Measurements from ENCODE around the gene MTHFSD. TPM values are rescaled to one million over a fixed set of nuclear protein-coding genes. Genes with fewer than 3 reads are reported as not detected.

The MTHFSD gene
- total and polyA plus RNA-seq, 4 donors = 9.4 to 28.5 (median 16.6) TPM

DNA sequence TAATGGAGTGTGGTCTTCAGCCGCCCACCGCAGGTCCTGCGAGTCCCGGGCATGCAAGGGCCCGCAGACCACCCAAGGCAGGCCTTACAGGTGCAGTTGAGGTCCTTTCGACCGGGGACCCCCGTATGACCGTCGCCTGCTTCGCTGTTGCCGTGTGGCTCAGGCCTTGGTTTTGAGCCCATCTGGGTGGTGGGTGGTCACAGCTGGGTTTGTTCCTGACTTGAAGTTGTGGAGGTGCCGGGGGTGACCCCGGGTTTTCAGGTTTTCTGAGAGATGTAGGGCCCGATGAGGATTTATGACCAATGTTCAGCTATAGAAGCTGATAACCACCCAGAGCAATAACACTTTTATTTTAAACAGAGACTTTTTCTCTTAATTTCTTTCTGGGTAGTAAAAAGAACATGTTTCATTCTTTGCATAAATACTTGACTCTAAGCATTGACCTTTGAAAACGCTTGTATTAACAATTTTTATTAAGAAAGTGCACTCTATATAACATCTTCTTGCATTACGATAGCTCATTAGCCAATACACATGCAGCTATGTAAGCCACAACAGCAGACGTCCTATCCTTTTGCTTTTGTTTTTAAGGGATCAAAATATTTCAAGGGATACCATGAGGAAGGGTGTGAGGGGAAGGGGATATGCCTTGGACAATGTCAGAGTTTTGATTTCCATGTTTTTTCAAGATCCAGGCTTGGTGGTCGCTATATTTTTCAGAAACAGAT, 25.2 kb upstream of the MTHFSD start:
- no peak for DNase-seq
- Histone ChIP-seq H3K27me3 (ENCODE audit: control insufficient read depth in 3 of 3, insufficient read depth in 3 of 3, low read length in 2 of 3) (peaks cover 10 to 49% (median 19%) of the 10 kb centered on the region in 3 donors), H3K4me1 (ENCODE audit: control insufficient read depth in 5 of 5, insufficient read depth in 5 of 5, low read length in 5 of 5) (peaks cover 0 to 56% (median 13%) of the 10 kb centered on the region in 5 donors), H3K4me3 (no peak overlapping the region), H3K36me3 (ENCODE audit: control insufficient read depth in 4 of 4, insufficient read depth in 4 of 4, low read length in 4 of 4) (no peaks in the 10 kb centered on the region), H3K9me3 (ENCODE audit: control insufficient read depth in 4 of 4, insufficient read depth in 3 of 4, low read length in 3 of 4) (no peaks in the 10 kb centered on the region), H3K9ac (ENCODE audit: insufficient read depth in 1 of 2, low read length in 2 of 2) (no peak overlapping the region), H3K27ac (ENCODE audit: low read depth in 1 of 2, low read length in 1 of 2) (no peak overlapping the region)
- ATAC-seq (ENCODE audit: insufficient read depth, low FRiP score) = no peak
- TF ChIP-seq, protein P1, sequence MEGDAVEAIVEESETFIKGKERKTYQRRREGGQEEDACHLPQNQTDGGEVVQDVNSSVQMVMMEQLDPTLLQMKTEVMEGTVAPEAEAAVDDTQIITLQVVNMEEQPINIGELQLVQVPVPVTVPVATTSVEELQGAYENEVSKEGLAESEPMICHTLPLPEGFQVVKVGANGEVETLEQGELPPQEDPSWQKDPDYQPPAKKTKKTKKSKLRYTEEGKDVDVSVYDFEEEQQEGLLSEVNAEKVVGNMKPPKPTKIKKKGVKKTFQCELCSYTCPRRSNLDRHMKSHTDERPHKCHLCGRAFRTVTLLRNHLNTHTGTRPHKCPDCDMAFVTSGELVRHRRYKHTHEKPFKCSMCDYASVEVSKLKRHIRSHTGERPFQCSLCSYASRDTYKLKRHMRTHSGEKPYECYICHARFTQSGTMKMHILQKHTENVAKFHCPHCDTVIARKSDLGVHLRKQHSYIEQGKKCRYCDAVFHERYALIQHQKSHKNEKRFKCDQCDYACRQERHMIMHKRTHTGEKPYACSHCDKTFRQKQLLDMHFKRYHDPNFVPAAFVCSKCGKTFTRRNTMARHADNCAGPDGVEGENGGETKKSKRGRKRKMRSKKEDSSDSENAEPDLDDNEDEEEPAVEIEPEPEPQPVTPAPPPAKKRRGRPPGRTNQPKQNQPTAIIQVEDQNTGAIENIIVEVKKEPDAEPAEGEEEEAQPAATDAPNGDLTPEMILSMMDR (IDR thresholded peaks at IDR 0.05; ENCODE audit: control extremely low read depth, extremely low read depth) = no peak
- WGBS, 2 donors = 64 to 75% methylated on average over 19 of the region's 19 CpGs

- Histone ChIP-seq H3K27me3 (ENCODE audit: control insufficient read depth in 3 of 3, insufficient read depth in 3 of 3, low read length in 2 of 3) (peaks cover 14 to 56% (median 26%) of the 10 kb centered on the region in 3 donors), H3K9me3 (ENCODE audit: control insufficient read depth in 4 of 4, insufficient read depth in 3 of 4, low read length in 3 of 4) (no peaks in the 10 kb centered on the region), H3K27ac (ENCODE audit: low read depth in 1 of 2, low read length in 1 of 2) (no peak overlapping the region), H3K4me1 (ENCODE audit: control insufficient read depth in 5 of 5, insufficient read depth in 5 of 5, low read length in 5 of 5) (peaks cover 0 to 56% (median 13%) of the 10 kb centered on the region in 5 donors), H3K36me3 (ENCODE audit: control insufficient read depth in 4 of 4, insufficient read depth in 4 of 4, low read length in 4 of 4) (no peaks in the 10 kb centered on the region), H3K4me3 (no peak overlapping the region), H3K9ac (ENCODE audit: insufficient read depth in 1 of 2, low read length in 2 of 2) (no peak overlapping the region)
- ATAC-seq (ENCODE audit: insufficient read depth, low FRiP score) (no peak), DNase-seq (peak in 2 of 3 donors; percentile 43 to 45)
- TF ChIP-seq, protein P1 (IDR thresholded peaks at IDR 0.05; ENCODE audit: control extremely low read depth, extremely low read depth) = no peak
- 8 to 12% methylated on average over 56 to 69 of the region's 69 CpGs for WGBS, 2 donors
Observed at GRCh38 chr16:86579268-86580062, 24.4 kb upstream of the MTHFSD start.

GRCh38 chr16:86578611-86579267, 23.7 kb upstream of the MTHFSD start:
- H3K27me3 ChIP-seq (ENCODE audit: control insufficient read depth in 3 of 3, insufficient read depth in 3 of 3, low read length in 2 of 3) = peaks cover 17 to 58% (median 33%) of the 10 kb centered on the region in 3 donors
- ATAC-seq (ENCODE audit: insufficient read depth, low FRiP score) (no peak), DNase-seq (peak in 1 of 3 donors; percentile 58)
- no peaks in the 10 kb centered on the region for H3K36me3 ChIP-seq (ENCODE audit: control insufficient read depth in 4 of 4, insufficient read depth in 4 of 4, low read length in 4 of 4)
- no peak overlapping the region for H3K9ac ChIP-seq (ENCODE audit: insufficient read depth in 1 of 2, low read length in 2 of 2)
- WGBS, 2 donors = 3 to 5% methylated on average over 68 to 69 of the region's 69 CpGs
- H3K9me3 ChIP-seq (ENCODE audit: control insufficient read depth in 4 of 4, insufficient read depth in 3 of 4, low read length in 3 of 4) = no peaks in the 10 kb centered on the region
- TF ChIP-seq, protein P1 (IDR thresholded peaks at IDR 0.05; ENCODE audit: control extremely low read depth, extremely low read depth) = no peak
- H3K4me3 ChIP-seq = no peak overlapping the region
- peak overlapping the region in 1 of 2 donors; percentile 56 for H3K27ac ChIP-seq (ENCODE audit: low read depth in 1 of 2, low read length in 1 of 2)
- H3K4me1 ChIP-seq (ENCODE audit: control insufficient read depth in 5 of 5, insufficient read depth in 5 of 5, low read length in 5 of 5) = peaks cover 0 to 56% (median 13%) of the 10 kb centered on the region in 5 donors
